ENCODE results near the gene LRRC27.
A peak's percentile ranks its signal among the peaks of the same experiment; 100 is the strongest.
"Not testable (repeated sequence)": the region's sequence is repeated elsewhere in the genome, so short reads cannot be mapped to it uniquely, and the experiment has no call there.

LRRC27 gene

DNA sequence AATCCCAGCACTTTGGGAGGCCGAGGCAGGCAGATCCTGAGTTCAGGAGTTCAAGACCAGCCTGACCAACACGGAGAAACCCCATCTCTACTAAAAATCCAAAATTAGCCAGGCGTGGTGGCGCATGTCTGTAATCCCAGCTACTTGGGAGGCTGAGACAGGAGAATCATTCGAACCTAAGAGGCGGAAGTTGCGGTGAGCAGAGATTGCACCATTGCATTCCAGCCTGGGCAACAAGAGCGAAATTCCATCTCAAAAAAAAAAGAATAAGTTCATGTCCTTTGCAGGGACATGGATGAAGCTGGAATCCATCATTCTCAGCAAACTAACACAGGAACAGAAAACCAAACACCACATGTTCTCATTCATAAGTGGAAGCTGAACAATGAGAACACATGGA is 17.1 kb upstream of the LRRC27 start:
- DNase-seq (ENCODE audit: low read depth), result not testable (repeated sequence)

DNA sequence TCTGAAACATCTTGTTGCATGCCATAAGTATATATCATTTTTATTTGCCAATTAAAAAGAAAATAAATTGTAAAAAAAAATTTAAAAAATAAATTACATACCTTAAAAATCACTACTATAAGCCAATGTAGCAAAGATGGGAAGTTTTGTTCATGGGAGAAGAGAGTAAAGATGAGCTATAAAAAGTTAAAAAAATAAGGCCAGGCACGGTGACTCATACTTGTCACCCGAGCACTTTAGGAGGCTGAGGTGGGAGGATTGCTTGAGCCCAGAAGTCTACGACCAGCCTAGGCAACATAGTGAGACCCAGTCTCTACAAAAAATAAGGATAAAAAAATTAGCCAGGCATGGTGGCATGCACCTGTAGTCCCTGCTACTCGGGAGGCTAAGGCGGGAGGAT is 15.9 kb upstream of the LRRC27 start:
- no peak for DNase-seq (ENCODE audit: low read depth)

DNA sequence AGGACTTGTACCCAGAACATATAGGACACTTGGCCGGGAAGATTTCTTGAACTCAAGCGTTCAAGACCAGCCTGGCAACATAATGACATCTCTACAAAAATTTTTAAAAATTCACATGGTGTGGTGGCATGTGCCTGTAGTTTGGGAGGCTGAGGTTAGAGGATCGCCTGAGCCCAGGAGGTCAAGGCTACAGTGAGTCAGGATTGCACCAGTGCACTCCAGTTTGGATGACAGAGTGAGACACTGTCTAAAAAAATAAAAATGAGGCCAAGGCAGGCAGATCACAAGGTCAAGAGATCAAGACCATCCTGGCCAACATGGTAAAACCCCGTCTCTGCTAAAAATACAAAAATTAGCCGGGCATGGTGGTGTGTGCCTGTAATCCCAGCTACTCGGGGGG is 14.5 kb upstream of the LRRC27 start:
- not testable (repeated sequence) for DNase-seq (ENCODE audit: low read depth)

DNA sequence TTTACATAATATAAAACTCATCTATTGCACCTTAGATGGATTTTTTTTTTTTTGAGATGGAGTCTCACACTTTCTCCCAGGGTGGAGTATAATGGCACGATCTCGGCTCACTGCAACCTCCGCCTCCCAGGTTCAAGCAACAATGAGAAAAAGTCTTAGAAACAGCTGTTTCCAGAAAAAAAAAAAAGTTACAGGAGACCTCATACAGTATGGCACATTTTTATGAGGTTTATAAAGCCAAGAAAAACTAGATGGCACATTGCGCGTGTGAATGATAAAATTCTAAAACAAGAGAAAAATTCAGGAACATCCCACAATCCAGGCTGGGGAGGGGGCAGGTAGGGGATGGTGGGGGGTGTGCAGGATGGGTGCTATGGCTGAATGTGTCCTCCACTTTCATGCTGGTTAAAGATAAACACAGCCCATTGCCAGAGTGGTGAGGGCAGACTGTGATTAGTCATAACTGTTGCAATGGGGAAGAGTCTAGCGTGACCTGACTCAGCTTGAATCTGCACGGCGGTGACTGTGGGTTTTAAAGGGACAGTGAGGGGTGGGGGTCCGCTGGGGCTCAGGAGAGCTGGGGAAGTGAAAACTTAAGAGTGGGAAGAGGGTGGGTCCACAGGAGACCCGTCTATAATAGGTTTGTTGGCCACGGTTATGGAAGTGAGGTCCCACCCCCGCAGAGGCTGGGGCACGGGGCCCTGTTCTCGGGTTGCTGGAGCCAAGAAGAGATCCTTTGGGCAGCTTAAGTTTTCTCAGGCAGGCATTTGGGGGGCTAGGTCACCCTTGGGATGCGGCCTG is 11.9 kb upstream of the LRRC27 start:
- no peak for DNase-seq (ENCODE audit: low read depth)

DNA sequence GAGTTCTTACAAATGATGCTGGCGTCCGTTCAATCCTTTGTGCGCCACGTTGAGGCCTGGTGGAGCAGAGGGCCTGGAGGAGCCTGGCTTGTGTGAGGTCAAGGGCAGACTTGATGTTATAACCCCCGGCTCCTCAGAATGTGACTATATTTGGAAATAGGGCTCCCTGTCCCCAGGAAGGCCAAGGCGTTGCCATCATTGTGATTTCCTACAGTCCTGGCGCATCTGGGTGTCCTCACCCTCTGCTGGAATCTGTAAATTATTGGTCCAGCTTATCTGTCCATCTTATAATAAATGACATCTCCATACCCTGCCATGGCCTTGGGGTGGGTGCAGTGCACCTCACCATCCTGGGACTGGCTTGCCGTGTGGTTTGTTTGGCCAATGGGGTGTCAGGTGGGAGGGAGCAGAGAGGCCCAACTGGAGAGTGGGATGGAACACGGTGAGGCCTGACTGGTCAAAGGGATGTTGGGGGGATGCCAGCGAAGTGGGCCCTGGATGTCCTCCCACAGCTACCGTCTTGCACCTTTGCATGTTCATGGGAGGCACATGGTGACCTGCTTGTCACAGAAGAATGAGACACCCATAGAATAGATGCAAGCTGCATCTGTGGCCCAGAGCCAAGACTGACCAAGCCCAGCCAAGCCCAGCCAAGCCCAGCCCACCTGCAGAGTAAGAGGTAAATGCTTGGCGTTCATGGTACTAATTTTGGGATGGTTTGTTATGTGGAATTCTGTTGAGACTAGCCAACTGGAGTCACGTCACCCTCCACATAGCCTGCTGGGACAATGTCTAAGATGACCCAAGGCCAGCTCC is 11.1 kb upstream of the LRRC27 start:
- no peak for DNase-seq (ENCODE audit: low read depth)

DNA sequence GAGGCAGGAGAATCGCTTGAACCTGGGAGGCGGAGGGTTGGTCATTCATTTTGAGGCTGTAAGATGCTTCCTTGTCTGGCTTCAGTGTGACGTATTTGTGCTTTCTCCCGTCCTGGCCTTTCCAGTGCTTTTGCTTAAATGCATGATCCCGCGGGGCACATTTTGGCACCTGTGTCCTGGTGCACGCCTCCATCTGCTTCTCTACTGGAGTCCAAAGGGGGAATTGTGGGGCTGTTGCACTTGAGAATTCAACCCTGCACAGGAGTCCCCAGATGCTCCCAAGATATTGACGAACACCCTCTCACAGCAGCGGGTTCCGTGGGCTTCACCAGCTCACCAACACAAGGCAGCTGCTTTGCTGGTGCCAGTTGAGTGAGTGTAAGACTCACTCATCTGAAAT is 10.3 kb upstream of the LRRC27 start:
- no peak for DNase-seq (ENCODE audit: low read depth)

DNA sequence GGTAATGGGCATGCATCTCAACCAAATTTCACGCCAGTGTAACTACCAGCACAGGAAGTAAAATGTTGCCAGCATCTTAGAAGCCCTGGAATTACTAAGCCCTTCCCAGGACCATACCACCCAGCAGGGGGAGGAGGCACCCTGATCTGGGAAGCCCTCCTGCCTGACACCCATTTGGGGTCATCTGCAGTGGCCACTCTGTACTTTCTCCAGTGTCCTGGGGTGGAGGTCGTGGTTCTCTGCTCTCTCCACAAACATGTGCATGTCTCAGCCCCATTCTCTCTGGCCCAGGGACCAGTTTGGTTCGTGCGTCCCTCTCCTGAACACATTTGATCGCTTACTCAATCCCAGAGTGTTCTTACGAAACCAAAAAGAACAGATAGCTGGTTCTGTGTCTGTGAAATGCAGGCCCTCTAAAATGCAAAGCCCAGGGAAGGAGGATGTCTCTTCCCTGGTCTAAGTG is 9.4 kb upstream of the LRRC27 start:
- DNase-seq (ENCODE audit: low read depth), result no peak

DNA sequence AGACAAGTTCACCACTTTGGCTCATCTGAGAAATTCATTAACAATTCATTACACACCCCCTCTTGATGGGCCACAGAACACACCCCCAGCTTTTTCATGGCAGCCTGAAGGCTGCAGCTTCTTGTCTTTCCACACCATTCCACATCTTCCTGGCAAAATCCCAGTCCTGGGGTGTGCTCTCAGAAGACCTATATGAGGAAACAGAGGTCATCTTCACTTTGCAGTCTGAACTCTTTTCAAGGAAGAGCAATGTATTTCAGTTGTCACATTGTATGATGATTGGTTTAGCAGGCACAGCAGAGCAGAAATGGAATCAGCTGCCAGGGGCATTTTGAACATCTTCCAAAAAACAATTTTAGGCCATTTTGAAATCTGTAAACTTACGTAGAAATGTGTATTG is 7.8 kb upstream of the LRRC27 start:
- no peak for DNase-seq (ENCODE audit: low read depth)

DNA sequence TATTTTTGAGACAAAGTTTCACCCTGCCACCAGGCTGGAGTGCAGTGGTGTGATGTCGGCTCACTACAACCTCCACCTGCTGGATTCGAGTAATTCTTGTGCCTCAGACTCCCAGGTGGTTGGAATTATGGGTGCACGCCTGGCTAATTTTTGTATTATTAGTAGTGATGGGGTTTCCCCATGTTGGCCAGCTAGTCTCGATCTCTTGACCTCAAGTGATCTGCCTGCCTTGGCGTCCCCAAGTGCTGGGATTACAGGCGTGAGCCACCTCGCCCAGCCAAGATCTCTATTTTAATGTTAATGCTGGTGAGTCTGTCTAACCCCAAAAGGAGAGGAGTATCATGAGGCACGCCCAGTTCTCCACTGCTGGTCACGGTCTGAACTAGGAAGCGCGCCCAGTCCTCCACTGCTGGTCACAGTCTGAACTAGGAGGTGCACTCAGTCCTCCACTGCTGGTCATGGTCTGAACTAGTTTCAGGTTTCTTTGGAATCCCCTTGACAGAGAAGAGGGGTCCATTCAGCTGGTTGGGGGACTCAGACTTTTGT is 5.6 kb upstream of the LRRC27 start:
- no peak for DNase-seq (ENCODE audit: low read depth)

DNA sequence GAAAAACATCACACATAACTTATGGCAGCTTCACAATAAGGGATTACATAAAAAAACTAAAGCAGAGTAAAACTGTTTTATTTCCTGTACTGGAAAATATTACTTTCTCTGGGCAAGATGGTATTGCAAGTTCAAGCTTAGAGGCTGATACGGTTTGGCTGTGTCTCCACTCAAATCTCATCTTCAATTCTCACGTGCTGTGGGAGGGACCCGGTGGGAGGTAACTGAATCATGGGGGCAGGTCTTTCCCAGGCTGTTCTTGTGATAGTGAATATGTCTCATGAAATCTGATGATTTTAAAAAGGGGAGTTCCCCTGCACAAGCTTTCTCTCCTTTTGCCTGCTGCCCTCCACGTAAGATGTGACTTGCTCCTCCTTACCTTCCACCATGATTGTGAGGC is 5.1 kb upstream of the LRRC27 start:
- no peak for DNase-seq (ENCODE audit: low read depth)

DNA sequence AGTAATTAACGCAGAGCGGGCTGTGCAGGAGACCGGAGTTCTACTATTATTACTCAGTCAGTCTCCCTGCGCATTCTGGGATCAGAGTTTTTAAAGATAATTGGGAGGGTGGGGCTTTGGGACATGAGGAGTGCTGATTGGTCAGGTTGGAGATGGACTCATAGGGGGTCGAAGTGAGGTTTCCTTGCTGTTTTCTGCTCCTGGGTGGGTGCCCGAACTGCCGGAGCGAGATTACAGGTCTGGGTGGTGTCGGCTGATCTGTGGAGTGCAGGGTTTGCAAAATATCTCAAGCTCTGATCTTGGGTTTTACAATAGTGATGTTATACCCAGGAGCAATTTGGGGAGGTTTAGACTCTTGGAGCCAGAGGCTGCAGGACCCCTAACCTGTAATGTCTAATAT is 3.9 kb upstream of the LRRC27 start:
- DNase-seq (ENCODE audit: low read depth), result no peak

DNA sequence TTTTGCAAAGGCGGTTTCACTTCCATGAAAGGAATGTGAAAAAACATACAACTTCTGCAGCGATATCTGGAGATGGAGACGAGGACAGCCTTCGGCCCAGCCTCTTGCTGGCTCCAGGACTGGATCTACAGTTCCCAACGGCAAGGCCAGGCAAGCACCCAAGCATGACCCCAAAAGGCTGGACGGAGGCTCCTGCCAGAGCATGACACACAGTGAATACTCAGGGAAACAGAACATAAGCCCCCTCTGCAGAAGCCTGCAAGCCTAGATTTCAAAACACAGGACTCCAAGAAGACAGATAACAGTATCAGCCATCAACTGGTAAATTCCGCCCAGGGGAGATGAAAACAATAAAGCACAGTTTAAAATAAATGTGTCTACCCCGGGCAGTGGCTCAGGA is 3.3 kb upstream of the LRRC27 start:
- DNase-seq (ENCODE audit: low read depth), result no peak

DNA sequence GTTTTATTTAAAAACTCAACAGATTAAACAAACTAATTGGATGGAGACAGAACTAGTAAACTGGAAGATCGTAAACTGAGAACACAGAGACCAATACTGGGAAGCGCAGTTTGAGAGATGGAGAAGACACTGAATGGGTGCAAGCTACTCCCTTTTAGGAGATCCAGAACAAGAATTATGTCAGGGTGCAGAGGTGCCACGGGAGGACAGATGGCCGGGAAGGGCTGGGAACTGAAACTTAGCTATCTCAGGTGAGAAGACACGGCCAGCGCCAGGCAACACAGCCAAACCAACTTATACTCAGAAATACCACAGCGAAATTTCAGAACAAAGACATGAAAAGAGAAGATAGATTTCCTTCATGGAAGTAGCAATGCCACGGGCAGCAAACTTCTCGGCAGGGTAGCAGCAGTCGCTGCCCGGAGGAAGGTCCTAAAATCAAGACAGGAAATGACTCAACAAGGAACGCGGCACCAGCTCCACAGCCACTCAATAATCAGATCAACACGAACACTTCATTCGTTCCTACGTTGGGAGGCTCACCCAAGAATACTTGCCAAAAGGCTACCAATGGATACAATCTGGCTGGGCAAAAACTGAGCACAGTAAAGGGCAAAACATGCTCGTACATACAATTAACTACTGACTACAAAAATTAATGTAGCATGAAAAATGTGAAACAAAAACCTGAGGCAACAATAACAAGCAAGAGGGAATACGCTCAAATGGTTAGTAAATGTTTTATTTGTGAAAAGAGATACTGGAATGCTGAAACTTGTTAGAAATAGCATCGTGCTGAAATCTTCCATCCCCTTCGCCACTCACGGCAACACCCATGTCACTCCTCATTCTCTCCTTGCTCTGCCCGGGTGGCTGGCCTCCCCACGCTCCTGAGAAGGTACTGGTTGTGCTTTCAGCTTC is 2.2 kb upstream of the LRRC27 start:
- no peak for DNase-seq (ENCODE audit: low read depth)

DNA sequence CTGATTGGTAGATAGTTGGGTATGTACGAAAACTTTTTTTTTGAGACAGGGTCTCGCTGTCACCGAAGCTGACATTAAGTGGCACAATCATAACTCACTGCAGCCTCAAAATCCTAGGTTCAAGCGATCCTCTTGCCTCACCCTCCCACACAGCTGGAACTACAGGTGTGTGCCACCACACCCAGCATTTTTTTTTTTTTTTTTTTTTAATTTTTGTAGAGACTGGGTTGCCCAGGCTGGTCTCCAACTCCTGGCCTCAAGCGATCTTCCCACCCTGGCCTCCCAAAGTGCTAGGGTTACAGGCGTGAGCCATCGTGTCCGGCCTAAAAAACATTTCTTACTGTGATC is 1.5 kb upstream of the LRRC27 start:
- DNase-seq (ENCODE audit: low read depth), result no peak

DNA sequence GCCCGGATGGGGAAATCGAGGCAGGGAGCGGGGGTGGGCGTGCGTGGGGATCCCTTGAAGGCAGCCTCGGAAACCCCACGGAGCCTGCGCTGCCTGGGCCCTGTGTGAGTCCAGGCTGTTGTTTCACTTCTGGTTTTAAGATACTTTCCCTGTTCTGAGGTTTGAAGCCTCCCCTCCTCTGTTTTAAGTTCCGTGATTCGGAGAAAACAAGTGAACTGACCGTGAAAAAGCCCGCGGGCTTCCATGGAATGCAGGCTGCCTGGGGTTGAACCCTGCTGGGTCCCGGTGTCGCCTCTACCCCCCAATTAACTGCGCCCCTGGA is 401 bp downstream of the LRRC27 start:
- no peak for DNase-seq (ENCODE audit: low read depth)

DNA sequence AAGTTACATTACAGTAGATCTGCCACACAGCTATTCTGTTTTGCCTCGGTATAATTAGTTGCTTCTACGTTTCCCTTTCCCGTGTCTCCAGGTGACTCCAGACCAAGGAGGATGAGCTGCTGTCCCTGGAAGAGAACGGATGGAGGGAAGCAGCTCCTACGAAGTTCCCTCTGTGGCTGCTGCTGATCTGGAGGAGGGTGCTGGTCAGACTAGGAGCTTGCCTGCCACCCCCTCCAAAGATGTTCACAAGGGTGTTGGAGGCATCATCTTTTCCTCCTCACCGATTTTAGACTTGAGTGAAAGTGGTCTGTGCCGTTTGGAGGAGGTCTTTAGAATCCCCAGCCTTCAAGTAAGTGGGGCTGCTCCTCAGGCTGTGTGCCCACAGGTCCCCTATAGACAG is 1.4 kb downstream of the LRRC27 start:
- no peak for DNase-seq (ENCODE audit: low read depth)

DNA sequence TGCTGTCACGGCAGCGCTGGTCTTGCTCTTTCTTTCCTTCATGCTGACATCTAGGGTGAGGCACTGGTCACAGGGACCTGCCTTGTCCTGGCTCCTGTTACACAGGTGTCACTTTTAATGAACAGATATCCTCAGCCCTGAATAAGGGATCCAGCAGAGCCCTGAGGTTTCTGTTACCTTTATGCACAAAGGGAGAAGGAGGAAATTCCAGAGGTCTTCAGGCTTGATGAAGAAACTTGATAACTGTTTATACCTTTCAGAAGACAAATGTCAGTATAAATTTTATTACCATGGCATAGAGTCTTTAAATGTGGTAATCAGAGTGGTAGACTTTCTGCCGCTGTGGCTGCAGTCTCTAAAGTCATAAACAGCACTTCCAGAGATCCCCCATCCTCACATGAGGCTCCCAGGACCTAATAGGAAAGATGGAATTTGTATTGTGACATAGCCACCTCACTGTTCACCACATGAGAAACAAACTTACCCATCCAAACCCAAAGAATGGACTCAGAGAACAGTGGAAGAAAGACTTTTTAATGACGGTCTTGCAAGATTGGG is 2.7 kb downstream of the LRRC27 start:
- no peak for DNase-seq (ENCODE audit: low read depth)

DNA sequence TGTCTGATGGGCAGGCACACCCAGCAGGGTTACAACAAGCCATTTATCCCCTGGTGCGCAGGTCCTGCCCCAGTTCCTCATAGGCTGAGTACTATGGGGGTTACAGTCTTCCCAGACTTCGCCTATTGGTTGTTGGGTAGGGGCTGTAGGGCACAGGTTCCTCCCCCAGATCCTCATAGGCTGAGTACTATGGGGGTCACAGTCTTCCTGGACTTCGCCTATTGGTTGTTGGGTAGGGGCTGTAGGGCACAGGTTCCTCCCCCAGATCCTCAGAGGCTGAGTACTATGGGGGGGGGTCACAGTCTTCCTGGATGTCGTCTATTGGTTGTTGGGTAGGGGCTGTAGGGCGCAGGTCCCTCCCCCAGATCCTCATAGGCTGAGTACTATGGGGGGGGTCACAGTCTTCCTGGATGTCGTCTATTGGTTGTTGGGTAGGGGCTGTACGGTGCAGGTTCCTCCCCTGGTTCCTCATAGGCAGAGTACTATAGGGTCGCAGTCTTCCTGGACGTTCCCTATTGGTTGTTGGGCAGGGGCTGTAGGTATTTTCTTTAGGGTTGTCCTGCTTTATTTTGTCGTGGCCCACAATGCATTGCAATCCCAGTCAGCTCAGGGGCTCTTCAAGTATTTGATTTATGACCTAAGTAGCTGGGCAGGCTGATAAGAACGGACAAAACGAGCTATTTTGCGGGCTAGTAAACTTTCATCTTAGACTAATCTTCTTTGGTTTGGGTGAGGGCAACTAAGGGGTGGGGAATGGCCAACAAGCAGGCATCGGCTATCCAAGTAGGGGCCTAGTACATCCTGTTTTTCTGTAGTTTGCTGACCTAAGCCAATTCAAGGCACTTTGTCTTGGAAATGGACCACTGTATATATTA is 3.4 kb downstream of the LRRC27 start:
- peak; percentile 96 for DNase-seq (ENCODE audit: low read depth)

DNA sequence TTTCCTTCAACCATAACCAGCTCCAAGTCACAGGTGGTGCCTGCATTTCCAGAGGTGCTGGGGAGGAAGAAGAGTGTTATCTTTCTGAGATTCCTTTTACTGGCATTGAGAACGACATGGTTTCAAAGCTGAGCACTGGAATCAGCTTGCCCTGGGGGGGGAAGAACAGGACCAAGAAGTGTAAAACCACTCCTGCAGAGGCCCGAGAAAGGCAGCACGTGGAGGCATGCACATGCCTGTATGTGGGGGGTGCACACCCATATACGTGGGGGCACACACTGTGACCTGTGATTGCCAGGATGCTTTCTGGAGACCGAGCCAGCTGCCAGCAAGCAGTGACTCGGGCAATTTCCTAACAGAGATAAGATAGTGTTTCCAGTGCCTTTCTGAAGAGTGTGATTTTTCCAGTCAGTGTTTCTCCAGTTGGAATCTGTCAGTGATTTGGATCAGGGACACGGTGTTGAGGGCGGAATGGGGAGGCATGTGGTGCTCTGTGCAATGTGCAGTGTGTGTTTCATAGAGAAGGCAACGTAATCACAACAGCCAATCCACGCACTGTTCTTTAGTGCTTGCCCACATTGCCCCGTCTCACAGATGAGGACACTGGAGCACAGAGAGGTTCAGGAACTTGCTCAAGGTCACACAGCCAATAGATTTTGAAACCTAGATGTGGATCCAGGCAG is 4.2 kb downstream of the LRRC27 start:
- no peak for DNase-seq (ENCODE audit: low read depth)

DNA sequence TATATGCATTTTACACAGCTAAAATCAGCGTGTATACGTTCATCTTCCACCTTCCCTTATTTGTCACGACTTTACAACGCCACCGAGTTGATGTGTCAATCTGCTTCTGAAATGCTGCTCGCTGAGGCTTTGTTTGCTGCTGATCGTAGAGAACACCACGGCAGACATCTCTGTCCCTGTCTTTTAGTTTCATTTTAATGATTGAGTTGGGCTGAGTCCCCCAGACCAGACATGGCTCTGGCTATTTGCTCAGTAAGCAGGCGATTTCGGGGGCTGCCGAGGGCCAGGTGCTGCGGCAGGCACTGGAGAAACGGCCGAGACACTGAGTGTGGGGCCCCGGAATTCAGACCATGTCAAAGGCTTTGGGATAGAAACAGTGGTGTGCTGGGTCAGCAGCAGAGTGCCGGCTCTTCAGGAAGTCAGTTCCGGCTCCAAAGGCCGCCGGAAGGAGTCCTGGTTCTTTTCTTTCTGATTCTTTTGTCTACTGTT is 5.0 kb downstream of the LRRC27 start:
- DNase-seq (ENCODE audit: low read depth), result no peak

Data from CMK (cell line).